ENCODE results near the gene HAT1.
"Not testable (repeated sequence)": the region's sequence is repeated elsewhere in the genome, so short reads cannot be mapped to it uniquely, and the experiment has no call there.

HAT1 gene

DNA sequence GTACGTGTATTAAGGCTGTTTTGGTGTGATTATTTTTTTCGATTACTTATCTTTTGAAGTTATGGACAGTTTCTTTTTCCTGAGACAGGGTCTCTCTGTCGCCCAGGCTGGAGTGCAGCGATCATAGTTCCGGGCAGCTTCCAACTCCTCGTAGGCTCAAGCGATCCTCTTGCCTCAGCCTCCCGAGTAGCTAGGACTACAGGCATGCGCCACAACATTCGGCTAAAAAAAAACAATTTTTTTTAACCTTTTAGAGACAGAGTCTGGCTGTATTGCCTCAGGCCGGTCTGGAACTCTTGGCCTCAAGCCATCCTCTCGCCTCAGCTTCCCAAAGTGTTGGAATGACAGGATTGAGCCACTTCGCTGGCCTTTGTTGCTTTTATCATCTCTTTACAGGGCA lies 945 bp downstream of the HAT1 start:
- FAIRE-seq: no peak

DNA sequence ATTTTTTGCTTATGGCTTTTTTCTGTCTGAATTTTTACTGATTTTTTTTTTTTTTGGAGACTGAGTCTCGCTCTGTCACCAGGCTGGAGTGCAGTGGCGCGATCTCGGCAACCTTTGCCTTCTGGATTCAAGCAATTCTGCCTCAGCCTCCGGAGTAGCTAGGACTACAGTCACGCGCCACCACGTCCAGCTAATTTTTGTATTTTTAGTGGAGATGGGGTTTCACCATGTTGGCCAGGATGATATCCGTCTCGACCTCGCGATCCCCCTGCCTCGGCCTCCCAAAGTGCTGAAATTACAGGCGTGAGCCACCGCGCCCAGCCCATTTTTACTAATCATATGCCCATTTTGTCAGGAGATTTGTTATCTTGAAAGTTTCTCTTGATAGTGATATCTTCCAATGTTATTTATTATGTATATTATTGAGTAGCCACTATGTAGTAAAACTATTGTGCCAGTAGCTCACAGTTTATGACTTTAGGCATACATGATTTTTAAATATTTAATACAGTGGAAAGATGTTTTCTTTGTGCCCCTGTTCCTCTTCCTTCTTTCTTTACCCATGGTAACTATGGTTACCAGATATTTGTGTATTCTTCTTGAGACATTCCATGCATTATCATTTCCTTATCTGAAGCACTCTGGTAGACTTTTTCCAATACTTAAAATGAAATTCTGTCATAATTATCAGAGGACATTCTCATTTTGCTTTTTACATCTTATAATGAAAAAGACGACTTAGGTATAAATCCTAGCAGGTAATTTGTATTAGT lies 2.1 kb downstream of the HAT1 start:
- FAIRE-seq: no peak

DNA sequence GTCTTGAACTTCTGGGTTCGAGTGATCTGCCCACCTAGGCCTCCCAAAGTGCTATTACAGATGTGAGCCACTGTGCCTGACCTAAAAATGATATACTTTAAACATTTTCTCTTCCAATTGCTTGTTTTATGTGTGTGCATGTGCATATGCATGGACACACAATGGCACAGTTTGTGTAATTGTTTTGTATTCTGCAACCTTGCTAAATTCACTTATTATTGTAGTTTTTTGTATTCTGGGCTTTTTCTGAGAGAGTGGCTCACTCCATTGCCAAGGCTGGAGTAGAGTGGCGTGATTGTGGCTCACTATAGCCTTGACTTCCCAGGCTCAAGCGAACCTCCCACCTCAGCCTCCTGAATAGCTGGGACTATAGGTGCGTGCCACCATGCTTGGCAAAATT lies 8.1 kb downstream of the HAT1 start:
- FAIRE-seq: no peak

DNA sequence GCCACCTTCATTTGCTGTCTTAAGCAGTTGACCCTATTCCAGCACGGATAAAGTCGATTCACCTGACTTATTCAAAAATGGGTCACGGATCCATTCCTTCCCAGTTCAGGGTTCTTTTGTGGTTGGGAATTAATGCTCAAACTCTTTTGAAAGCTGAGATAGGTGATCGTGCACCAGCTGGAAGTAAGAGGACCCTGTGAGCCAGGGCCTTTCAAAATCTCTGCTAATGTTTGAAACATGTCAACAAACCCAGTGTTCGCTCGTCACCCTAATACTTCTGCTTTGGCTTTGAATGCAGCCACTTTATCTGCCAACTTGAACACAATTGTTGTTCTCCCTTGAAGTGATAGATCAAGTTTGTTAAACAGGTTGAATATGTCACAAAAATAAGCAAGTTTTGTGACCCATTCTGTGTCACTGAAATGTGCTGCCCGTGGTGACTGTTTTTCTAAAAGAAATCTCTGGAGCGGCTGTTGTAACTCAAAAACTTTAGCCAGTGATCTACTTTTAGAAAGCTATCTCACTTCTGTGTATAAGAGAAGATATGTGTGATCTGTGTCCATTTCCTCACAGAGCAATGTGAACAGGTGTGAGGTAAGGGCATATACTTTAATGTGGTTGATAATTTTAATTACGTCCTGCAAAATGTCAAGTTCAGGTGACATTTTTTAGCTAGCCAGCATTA lies 16.9 kb downstream of the HAT1 start:
- no peak for FAIRE-seq

DNA sequence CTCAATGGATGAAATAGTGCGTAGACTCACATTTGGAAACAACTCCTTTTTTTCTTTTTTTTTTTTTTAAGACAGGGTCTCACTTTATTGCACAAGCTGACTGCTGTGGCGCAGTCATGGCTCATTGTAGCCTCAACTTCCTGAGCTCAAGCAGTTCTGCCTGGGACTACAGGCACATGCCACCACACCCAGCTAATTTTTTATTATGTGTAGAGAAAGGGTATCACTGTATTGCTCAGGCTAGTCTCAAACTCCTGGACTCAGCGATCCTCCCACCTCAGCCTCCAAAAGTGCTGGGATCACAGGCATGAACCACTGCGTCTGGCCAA lies 17.4 kb downstream of the HAT1 start:
- no peak for FAIRE-seq

DNA sequence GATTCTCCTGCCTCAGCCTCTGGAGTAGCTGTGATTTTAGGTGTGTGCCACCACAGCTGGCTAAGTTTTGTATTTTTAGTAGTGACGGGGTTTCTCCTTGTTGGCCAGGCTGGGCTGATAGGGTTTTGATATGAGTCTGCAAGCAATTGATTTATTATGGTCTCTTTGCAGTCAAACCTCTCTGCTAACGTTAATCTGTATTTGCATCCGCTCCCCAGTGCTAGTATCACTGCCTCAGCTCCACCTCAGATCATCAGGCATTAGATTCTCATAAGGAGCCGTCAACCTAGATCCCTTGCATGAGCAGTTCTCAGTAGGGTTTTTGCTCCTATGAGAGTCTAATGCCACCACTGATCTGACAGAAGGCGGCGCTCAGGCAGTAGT lies 19.0 kb downstream of the HAT1 start:
- no peak for FAIRE-seq

DNA sequence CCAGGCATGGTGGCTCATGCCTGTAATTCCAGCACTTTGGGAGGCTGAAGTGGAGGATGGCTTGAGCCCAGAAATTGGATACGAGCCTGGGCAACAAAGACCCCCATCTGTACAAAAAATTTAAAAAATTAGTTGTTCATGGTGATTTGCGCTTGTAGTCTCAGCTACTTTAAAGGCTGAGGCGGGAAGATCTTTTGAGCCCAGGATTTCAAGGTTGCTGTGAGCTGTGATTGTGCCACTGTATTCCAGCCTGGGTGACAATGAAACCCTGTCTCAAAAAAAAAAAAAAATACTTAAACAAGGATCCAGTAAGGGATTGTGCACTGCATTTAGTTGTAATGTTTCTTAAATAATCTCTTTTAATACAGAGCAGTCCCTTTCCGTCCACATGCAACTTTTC lies 21.6 kb downstream of the HAT1 start:
- no peak for FAIRE-seq

DNA sequence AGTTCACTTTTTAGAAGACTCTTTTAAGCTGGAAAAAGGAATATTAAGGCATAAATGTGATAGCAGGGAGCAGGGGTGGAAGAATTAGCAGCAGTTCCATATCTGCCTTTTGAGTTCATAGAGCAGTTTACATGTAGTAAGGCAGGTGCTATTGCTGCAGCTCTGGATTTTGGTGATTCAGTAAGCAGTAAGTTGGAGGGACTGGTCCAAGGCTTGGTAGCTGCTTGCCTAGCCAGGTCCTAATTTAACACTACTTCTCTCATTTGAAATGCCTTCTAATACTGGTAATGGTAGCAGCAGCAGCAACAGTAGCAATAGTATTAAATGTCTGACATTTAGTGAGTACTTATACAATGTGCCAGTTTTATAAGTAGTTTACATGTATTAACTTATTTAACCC lies 30.0 kb downstream of the HAT1 start:
- no peak for FAIRE-seq

DNA sequence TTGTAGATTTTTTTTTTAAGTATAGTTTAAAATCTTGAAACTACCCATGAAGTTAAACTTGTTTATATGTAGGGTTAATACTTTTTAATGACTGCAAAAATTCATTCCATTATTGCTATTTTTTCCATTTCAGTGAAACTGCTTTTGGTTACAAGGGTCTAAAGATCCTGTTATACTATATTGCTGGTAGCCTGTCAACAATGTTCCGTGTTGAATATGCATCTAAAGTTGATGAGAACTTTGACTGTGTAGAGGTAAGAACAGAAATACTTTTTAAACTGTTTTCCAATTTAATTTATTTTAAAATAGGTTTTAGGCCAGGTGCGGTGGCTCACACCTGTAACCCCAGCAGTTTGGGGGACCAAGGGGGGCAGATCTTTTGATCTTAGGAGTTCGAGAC lies 30.5 kb downstream of the HAT1 start:
- no peak for FAIRE-seq

DNA sequence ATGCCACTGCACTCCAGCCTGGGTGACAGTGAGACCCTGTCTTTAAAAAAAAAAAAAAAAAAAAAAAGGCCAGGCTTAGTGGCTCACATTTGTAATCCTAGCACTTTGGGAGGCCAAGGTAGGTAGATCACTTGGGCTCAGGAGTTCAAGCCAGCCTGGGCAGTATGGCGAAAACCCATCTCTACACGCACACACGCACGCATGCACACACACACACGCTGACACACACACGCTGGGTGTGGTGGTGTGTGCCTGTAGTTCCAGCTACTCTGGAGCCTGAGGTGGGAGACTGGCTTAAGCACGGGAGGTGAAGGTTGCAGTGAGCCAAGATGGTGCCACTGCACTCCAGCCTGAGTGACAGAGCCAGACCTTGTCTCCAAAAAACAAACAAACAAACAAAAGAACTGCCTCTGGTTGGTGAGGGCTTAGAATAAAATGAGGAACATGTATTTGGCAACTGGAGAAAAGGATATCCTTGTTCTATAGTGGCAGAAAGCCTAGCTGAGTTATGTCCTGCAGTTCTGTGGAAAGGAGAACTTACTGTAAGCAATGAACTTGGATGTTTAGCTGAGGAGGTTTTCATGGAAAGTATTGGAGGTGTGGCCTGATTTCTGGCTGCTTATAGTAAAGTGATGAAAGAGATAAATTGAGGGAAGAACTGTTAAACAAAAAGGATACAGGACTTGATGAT lies 34.0 kb downstream of the HAT1 start:
- FAIRE-seq: no peak

DNA sequence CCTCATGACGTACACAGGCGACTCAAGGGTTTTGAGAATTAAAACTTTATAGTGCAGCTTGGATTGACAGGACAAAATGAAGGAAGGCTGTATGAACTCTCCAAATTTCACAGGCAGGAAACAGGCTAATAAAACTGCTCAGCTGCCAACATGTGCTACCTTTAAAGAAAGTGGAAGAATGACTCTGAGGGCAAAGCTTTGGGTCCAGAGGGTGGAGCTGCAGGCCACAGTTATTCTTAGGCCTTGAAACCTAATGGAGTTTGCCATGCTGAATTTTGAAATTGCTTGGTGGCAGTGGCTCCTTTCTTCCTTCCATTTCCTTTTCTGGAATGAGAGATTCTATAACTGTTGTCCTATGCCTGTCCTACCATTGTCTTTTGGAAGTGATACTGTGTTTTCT lies 34.8 kb downstream of the HAT1 start:
- no peak for FAIRE-seq

DNA sequence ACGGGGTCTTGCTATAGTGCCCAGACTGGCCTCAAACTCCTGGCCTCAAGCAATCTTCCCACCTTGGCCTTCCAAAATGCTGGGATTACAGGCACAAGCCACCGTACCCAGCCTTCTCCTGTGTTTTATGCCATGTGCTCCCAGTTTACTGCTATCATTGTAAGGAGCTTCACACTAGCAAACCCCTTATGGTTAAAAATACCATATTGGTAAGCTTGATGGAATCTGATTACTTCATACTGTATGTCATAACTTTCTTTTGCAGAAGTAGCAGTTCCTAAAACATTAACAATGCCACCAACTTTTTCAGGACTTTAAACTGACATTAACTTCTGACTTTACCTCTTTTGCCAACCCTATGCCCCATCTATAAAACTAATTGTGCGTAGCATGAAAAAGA lies 36.2 kb downstream of the HAT1 start:
- FAIRE-seq: no peak

DNA sequence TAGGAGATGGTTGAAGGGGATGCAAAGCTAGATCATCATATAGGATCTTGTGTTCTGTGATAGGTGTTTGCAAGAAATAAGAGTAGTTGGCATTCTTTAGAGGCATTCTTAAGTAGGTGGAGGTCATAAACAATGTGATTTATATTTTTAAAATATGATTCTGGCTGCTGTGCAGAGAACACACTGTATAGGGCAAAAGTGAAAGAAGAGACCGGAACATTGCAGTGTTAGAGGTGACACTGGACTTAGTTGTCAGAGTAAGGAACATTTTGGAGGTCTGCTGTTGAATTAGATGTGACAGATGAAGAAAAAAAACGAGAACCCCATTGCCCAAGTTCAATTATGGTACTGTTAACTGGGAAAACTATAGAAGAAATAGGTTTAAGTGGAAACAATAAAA lies 37.7 kb downstream of the HAT1 start:
- no peak for FAIRE-seq

DNA sequence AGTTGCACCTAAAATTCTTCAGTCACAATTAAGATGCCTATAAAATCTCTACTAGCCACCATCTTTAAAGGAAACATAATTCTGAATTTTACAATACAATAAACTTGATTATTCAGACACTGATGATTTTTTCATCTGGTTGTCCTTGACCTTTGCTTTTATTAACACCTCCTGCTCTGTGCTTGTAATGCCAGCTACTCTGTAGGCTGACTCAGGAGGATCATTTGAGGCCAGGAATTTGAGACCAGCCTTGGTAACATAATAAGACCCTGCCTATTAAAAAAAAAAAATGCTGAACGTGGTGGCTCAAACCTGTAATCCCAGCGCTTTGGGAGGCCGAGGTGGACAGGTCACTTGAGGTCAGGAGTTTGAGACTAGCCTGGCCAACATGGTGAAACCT lies 38.3 kb downstream of the HAT1 start:
- no peak for FAIRE-seq

DNA sequence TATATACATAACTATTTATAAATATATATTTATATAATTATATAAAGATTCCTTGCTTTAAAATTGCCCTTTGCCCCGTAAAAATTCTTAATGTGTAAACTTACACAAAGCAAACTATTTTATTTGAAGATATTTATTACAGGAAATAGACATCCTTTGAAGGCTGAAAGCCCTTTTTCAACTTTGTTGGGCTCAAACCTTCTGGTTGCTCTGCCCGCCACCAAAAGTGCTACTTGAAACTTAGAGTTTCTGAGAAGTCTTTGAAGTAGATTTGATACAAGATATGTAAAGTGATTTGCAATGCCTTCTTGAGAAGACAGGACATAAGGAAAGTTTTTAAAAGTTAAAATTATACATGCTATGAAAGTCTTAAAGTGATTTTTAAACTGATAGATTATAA lies 40.9 kb downstream of the HAT1 start:
- peak; percentile 56 for FAIRE-seq

DNA sequence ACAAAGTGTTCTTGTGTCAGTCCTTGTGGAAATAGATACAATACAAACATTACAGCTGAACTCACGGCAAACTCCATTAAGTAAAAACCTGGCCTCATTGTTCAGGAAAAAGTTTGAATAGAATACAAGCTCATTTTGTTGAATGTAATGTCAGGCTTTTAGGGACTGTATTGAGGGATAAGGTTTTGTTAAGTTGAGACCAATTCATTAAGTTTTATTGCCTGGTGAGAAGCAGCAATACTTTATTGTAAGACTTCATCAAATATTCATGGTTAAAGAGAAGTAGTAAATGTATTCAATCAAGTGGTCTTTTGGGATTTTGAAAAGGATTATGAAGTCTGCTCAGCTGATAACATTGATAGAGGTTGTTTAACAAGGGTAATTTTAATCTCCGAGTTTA lies 42.0 kb downstream of the HAT1 start:
- FAIRE-seq: no peak

DNA sequence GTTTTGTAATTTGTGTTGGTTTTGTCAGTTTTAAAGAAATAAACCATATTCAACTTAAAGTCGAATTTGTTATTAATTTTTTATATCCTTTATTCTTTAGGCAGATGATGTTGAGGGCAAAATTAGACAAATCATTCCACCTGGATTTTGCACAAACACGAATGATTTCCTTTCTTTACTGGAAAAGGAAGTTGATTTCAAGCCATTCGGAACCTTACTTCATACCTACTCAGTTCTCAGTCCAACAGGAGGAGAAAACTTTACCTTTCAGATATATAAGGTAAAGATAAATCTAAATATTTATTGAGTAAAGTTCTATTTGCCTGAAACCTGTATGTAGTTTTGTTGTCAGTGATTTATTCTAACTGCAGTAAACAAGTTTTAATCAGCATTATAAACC lies 43.0 kb downstream of the HAT1 start:
- no peak for FAIRE-seq

DNA sequence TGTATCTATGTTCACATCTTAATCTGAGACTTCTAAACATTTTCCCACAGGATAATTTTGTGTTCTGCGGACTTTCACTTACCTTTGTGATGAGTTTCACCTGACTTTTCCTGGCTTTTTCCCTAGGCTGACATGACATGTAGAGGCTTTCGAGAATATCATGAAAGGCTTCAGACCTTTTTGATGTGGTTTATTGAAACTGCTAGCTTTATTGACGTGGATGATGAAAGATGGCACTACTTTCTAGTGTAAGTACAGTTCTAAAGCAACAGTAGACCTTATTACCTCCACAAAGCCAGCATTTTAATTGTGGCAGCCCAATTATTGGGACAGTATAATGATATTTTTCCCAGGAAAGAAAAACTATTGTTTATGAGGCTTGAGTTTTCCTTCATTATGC lies 43.4 kb downstream of the HAT1 start:
- FAIRE-seq: no peak

DNA sequence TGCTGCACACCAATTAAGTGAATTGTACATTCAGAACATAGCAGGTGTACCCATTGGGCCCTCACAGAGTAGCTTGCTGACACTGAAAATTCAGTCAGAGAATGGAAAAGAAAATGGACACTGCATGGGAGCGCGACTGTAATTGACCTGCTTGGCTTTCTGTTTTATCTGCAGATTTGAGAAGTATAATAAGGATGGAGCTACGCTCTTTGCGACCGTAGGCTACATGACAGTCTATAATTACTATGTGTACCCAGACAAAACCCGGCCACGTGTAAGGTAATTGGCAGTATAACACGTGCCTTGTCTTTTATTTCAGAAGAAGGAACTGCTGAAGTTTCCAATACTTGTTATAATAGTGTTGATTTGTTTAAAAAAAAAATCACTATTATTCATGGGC lies 44.0 kb downstream of the HAT1 start:
- FAIRE-seq: no peak

DNA sequence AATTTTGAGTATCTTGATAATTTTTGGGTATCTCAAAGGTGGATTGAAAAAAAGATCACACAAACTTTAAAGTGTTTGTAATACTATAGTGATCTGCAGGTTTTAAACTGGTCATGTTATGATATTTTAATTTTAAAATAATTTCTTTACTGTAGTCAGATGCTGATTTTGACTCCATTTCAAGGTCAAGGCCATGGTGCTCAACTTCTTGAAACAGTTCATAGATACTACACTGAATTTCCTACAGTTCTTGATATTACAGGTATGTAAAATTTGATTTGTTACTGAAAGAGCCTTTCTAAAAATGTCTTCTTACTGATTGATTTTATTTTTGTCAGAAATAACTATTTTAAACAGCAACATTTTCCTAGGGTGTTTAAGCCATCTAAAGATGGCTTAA lies 44.4 kb downstream of the HAT1 start:
- no peak for FAIRE-seq

DNA sequence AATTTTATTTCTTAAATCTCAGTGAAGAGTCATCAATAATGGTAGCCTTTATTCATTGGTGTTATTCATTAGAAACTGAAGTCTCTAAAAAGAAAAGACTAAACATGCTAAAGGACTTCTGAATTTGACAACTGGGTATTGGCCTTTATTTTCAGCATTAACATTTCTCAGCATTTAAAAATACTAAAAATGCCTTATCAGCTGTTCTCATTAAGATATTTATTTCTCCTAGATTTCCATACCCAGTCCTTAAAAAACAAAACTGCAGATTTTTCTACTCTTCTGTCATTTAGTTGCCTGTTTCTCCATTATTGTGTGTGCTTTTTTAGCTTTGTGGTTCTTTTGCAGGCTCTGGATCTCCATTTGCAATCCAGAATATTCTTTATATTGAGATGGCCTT lies 46.2 kb downstream of the HAT1 start:
- no peak for FAIRE-seq

DNA sequence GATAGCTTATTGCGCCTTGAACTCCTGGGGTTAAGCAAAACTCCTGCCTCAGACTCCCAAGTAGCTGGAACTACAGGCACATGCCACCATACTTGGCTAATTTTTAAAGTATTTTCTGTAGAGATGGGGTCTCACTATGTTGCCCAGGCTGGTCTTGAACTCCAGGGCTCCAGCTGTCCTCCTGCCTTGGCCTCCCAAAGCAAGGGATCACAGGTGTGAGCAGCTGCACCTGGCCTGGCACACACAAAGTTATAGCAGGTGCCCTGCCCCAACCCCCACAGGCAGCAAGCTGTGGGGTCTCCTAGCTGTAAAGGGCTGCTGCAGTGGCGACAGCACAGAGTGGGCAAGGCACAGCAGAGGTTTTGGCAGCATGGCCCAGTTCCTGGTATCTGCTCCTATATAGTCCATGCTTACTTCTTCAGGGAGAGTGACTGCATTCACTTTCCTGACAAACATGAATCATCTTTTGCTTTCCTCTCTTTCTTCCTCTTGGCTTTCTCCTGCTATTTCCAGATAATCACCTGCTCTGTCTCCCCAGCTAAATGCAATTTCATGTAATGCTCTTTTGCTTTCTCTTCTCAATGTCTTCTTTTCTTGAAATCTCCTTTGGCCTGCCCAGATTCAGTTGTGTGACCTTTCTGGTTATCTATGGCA lies 50.2 kb downstream of the HAT1 start:
- no peak for FAIRE-seq

DNA sequence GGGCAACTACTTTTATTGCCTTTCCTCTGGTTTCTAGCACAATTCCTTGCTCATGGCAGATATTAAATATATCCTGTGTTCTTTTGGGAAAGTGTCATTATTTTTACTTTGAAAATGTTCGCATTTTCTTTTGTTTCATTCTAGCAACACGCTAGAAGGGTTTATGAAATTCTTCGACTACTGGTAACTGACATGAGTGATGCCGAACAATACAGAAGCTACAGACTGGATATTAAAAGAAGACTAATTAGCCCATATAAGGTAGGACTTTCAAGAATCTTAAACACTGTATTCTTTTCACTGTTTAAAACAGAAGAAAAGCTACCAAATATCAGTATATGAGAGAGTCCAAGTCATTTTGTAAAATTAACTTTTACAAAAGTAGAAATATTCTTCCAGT lies 56.8 kb downstream of the HAT1 start:
- no peak for FAIRE-seq

DNA sequence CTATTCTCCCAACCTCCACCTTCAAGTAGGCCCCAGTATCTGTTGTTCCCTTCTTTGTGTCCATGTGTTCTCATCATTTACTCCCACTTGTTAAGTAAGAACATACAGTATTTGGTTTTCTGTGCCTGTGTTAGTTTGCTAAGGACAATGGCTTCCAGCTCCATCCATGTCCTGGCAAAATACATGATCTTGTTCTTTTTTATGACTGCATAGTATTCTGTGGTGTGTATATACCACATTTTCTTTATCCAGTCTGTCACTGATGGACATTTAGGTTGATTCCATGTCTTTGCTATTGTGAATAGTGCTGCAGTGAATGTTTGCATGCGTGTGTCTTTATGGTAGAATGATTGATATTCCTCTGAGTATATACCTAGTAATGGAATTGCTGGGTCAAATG lies 61.7 kb downstream of the HAT1 start:
- not testable (repeated sequence) for FAIRE-seq
